ENCODE results near the gene LMOD2. TPM values are rescaled to one million over a fixed set of nuclear protein-coding genes. Genes with fewer than 3 reads are reported as not detected.
A peak's percentile ranks its signal among the peaks of the same experiment; 100 is the strongest.

The LMOD2 gene
- total and polyA plus RNA-seq, 2 experiments from 2014 or later = 19.7 to 19.8 TPM

GRCh38 chr7:123635551-123636359 is 19.9 kb upstream of the LMOD2 start:
- no peaks in the 10 kb centered on the region for H3K9me3 ChIP-seq (ENCODE audit: low read depth)
- H3K4me1 ChIP-seq (ENCODE audit: low read depth) = peaks cover 10% of the 10 kb centered on the region
- H3K36me3 ChIP-seq = no peaks in the 10 kb centered on the region
- no peak overlapping the region for H3K4me3 ChIP-seq
- no peaks in the 10 kb centered on the region for H3K27me3 ChIP-seq
- TF ChIP-seq CTCF (IDR thresholded peaks at IDR 0.05; ENCODE audit: low read depth, low read length) = peak; percentile 71
- no peak overlapping the region for H3K27ac ChIP-seq
- DNase-seq (ENCODE audit: low read depth in 1 of 2, low spot score in 1 of 2) = peak; percentile 49 to 74

DNA sequence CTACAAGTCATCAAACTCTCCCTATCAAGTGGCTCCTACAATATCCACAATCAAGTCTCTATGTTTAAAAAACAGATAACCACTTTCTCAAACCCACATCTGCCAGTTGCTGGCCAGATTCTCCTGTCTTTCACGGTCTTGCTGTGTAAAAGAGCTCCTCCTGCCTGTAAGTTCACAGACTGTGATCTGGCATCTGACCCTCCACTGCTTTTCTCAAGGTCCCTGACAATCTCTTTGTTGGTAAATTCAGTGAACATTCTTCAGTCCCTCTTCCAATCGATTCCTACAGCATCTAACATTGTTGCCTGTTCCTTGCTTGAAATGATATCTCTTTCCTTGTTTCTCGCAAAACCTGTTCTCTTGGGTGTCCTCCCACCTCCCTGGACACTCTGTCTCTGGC is 18.5 kb upstream of the LMOD2 start:
- Histone ChIP-seq H3K4me3 (no peak overlapping the region), H3K27ac (peak overlapping the region; percentile 18), H3K27me3 (no peaks in the 10 kb centered on the region), H3K4me1 (ENCODE audit: low read depth) (peaks cover 10% of the 10 kb centered on the region), H3K9me3 (ENCODE audit: low read depth) (no peaks in the 10 kb centered on the region), H3K36me3 (no peaks in the 10 kb centered on the region)
- peak; percentile 23 to 42 for DNase-seq (ENCODE audit: low read depth in 1 of 2, low spot score in 1 of 2)
- TF ChIP-seq CTCF (IDR thresholded peaks at IDR 0.05; ENCODE audit: low read depth, low read length) = peak; percentile 7

- Histone ChIP-seq H3K27ac (no peak overlapping the region), H3K4me1 (ENCODE audit: low read depth) (peaks cover 10% of the 10 kb centered on the region), H3K9me3 (ENCODE audit: low read depth) (no peaks in the 10 kb centered on the region), H3K27me3 (no peaks in the 10 kb centered on the region), H3K4me3 (no peak overlapping the region), H3K36me3 (no peaks in the 10 kb centered on the region)
- no peak for TF ChIP-seq CTCF (IDR thresholded peaks at IDR 0.05; ENCODE audit: low read depth, low read length)
- no peak for DNase-seq (ENCODE audit: low read depth in 1 of 2, low spot score in 1 of 2)
Observed at GRCh38 chr7:123637878-123638277, 17.8 kb upstream of the LMOD2 start.

DNA sequence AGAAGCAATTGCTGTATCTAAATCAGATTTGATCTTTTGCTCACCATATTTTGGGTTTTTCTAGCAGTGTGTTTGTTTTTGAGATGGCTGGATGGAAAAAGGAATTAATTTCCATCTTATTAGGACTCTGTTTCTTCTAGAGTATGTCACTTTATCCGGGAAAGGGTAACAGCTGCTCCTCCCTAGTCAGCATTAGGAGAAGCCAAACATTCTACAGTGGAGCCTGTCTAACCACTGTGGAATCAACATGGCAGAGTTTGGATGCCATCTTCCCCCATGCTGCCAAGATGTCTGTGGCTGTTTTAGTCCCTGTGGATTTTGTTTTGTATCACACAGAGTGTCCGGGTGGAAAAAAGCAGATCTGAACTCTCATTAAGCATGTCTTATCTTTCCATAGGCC is 16.0 kb upstream of the LMOD2 start:
- Histone ChIP-seq H3K4me3 (no peak overlapping the region), H3K9me3 (ENCODE audit: low read depth) (no peaks in the 10 kb centered on the region), H3K27ac (no peak overlapping the region), H3K36me3 (no peaks in the 10 kb centered on the region), H3K27me3 (no peaks in the 10 kb centered on the region), H3K4me1 (ENCODE audit: low read depth) (peaks cover 25% of the 10 kb centered on the region)
- TF ChIP-seq CTCF (IDR thresholded peaks at IDR 0.05; ENCODE audit: low read depth, low read length) = no peak
- DNase-seq (ENCODE audit: low read depth in 1 of 2, low spot score in 1 of 2) = no peak

DNA sequence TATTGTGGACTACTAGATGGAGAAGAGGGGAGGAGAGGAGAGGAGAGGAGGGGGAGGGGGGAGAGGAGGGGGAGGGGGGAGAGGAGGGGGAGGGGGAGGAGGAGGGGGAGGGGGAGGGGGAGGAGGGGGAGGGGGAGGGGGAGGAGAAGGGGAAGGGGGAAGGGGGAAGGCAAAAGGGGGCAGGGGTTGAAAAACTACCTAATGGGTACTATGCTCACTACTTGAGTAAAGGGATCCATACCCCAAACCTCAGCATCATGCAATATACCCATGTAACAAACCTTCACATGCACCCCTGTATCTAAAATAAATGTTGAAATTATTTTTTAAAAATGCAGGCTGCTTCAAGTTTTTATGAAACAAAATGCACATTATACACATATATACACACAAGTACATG is 15.1 kb upstream of the LMOD2 start:
- Histone ChIP-seq H3K36me3 (no peaks in the 10 kb centered on the region), H3K4me1 (ENCODE audit: low read depth) (peaks cover 34% of the 10 kb centered on the region), H3K9me3 (ENCODE audit: low read depth) (no peaks in the 10 kb centered on the region), H3K27me3 (no peaks in the 10 kb centered on the region), H3K4me3 (no peak overlapping the region), H3K27ac (no peak overlapping the region)
- no peak for DNase-seq (ENCODE audit: low read depth in 1 of 2, low spot score in 1 of 2)
- no peak for TF ChIP-seq CTCF (IDR thresholded peaks at IDR 0.05; ENCODE audit: low read depth, low read length)

All from cardiac muscle cell (in vitro differentiated cells and primary cell).